IMR-90 (cell line): ENCODE data around the gene TRIO. TPM values are rescaled to one million over a fixed set of nuclear protein-coding genes. Genes with fewer than 3 reads are reported as not detected.

Experiments used
- ATAC-seq: fragments of 200-7000 bp; cut with Tn5 transposase; 2 replicates; pipeline ENCODE4 v1.9.1; 2020; ENCODE audit warnings: low read depth, mild to moderate bottlenecking, moderate library complexity
- BruUV-seq: library from RNA; stranded (reverse); fragments of 400-500 nt; replicated peaks from 2 replicates; lab custom pipeline; 2021; lab: Mats Ljungman, UMichigan
- CTCF ChIA-PET: fragments of 300-600 bp; formaldehyde crosslinking; extraction: SDS; loops from one replicate; lab custom pipeline; 2021; ENCODE audit warnings: antibody characterized with exemption; lab: Yijun Ruan, JAX
- POLR2A ChIA-PET: fragments of 300-600 bp; sonication (Branson Sonifier 250); formaldehyde crosslinking; loops from one replicate; lab custom pipeline; 2022; ENCODE audit warnings: antibody characterized with exemption; ENCODE audit not compliant: unreplicated experiment; lab: Charles Lee
- DNase-seq: peaks from one replicate; pipeline ENCODE4 v3.0.0; 2013
- H2AFZ ChIP-seq: replicated peaks from 2 replicates; pipeline ENCODE3; 2013; ENCODE audit warnings: low read length, mild to moderate bottlenecking; ENCODE audit not compliant: poor library complexity
- H2AK5ac ChIP-seq: 2 replicates; pipeline ENCODE4 v1.6.1; 2013; ENCODE audit warnings: low read depth, low read length, inconsistent platforms
- H2AK9ac ChIP-seq: replicated peaks from 2 replicates; pipeline ENCODE3; 2013; ENCODE audit warnings: mild to moderate bottlenecking, low read depth, low read length, moderate library complexity; ENCODE audit not compliant: poor library complexity
- H2BK120ac ChIP-seq: 2 replicates; pipeline ENCODE4 v1.6.1; 2013; ENCODE audit warnings: low read depth, low read length, inconsistent platforms
- H2BK15ac ChIP-seq: 3 replicates; pipeline ENCODE4 v1.6.1; 2013; ENCODE audit warnings: low read depth, low read length, inconsistent platforms
- H2BK20ac ChIP-seq: 2 replicates; pipeline ENCODE4 v1.6.1; 2013; ENCODE audit warnings: low read depth, mild to moderate bottlenecking, inconsistent platforms, low read length, moderate library complexity
- H2BK5ac ChIP-seq: 2 replicates; pipeline ENCODE4 v1.6.1; 2013; ENCODE audit warnings: mild to moderate bottlenecking, low read depth, low read length, inconsistent platforms; ENCODE audit not compliant: poor library complexity, severe bottlenecking
- H3K14ac ChIP-seq: replicated peaks from 2 replicates; pipeline ENCODE4 v1.6.1; 2013; ENCODE audit warnings: low read depth, low read length, inconsistent platforms
- H3K18ac ChIP-seq: 2 replicates; pipeline ENCODE4 v1.6.1; 2013; ENCODE audit warnings: low read depth, low read length, control low read depth
- H3K23ac ChIP-seq: 2 replicates; pipeline ENCODE4 v1.6.1; 2013; ENCODE audit warnings: low read depth, low read length, inconsistent platforms
- H3K27ac ChIP-seq: 2 replicates; pipeline ENCODE4 v1.5.1; 2013; ENCODE audit warnings: mild to moderate bottlenecking, control low read depth, low read length; ENCODE audit not compliant: insufficient read depth
- H3K27me3 ChIP-seq: 2 replicates; pipeline ENCODE4 v1.6.1; 2013; ENCODE audit warnings: low read length; ENCODE audit not compliant: control insufficient read depth, insufficient read depth
- H3K36me3 ChIP-seq: 2 replicates; pipeline ENCODE4 v1.6.1; 2013; ENCODE audit warnings: low read length, mixed read lengths; ENCODE audit not compliant: control insufficient read depth, insufficient read depth
- H3K4ac ChIP-seq: 2 replicates; pipeline ENCODE4 v1.6.1; 2013; ENCODE audit warnings: low read depth, low read length, inconsistent platforms
- H3K4me1 ChIP-seq: 2 replicates; pipeline ENCODE4 v1.6.1; 2013; ENCODE audit warnings: low read length, mixed read lengths; ENCODE audit not compliant: control insufficient read depth, insufficient read depth
- H3K4me2 ChIP-seq: 2 replicates; pipeline ENCODE4 v1.6.1; 2013; ENCODE audit warnings: low read depth, mild to moderate bottlenecking, control low read depth, low read length, moderate library complexity
- H3K4me3 ChIP-seq: 2 replicates; pipeline ENCODE4 v1.5.1; 2013; ENCODE audit warnings: low read depth, mild to moderate bottlenecking, control low read depth, low read length, moderate library complexity; ENCODE audit not compliant: insufficient read depth
- H3K56ac ChIP-seq: 2 replicates; pipeline ENCODE4 v1.6.1; 2013; ENCODE audit warnings: low read length, inconsistent platforms; ENCODE audit not compliant: insufficient read depth; ENCODE audit errors: extremely low read depth
- H3K79me1 ChIP-seq, 2 experiments: 2 replicates each; pipeline ENCODE4 v1.6.1; 2013; ENCODE audit warnings: low read length in 2 of 2, inconsistent platforms in 1 of 2, low read depth in 1 of 2
- H3K9ac ChIP-seq: 2 replicates; pipeline ENCODE4 v1.6.1; 2013; ENCODE audit warnings: low read depth, low read length, control low read depth
- H3K9me1 ChIP-seq: 2 replicates; pipeline ENCODE4 v1.6.1; 2013; ENCODE audit warnings: low read length, inconsistent platforms; ENCODE audit not compliant: insufficient read depth
- H3K9me3 ChIP-seq: 2 replicates; pipeline ENCODE4 v1.6.1; 2013; ENCODE audit warnings: low read length; ENCODE audit not compliant: control insufficient read depth, insufficient read depth
- H4K20me1 ChIP-seq: 2 replicates; pipeline ENCODE4 v1.6.1; 2013; ENCODE audit warnings: low read length, inconsistent platforms; ENCODE audit not compliant: insufficient read depth
- H4K5ac ChIP-seq: 2 replicates; pipeline ENCODE4 v1.6.1; 2013; ENCODE audit warnings: mild to moderate bottlenecking, low read depth, low read length, control low read depth
- H4K8ac ChIP-seq, 2 experiments: 2 replicates each; pipeline ENCODE4 v1.6.1; 2013; ENCODE audit warnings: low read depth in 2 of 2, low read length in 2 of 2, control low read depth in 1 of 2, inconsistent platforms in 1 of 2
- H4K91ac ChIP-seq: 2 replicates; pipeline ENCODE4 v1.6.1; 2013; ENCODE audit warnings: low read depth, low read length, inconsistent platforms; ENCODE audit not compliant: insufficient read depth
- BHLHE40 ChIP-seq: fragments of 150-350 bp; IDR thresholded peaks from 2 replicates; pipeline ENCODE4 v1.6.1; 2016; ENCODE audit warnings: mild to moderate bottlenecking, low read depth, low read length
- CEBPB ChIP-seq: IDR thresholded peaks from 2 replicates; pipeline ENCODE4 v1.6.1; 2012; ENCODE audit warnings: low read depth, low read length, improper control_type of control experiment
- CHD1 ChIP-seq: IDR thresholded peaks from 2 replicates; pipeline ENCODE4 v1.6.1; 2012; ENCODE audit warnings: low read depth, low read length, improper control_type of control experiment
- ELK1 ChIP-seq: fragments of 150-350 bp; IDR thresholded peaks from 2 replicates; pipeline ENCODE4 v1.6.1; 2016; ENCODE audit warnings: low read depth, mild to moderate bottlenecking, low read length, moderate library complexity, borderline replicate concordance
- FOS ChIP-seq: fragments of 150-350 bp; IDR thresholded peaks from 2 replicates; pipeline ENCODE4 v1.6.1; 2016; ENCODE audit warnings: low read depth, low read length
- MAFK ChIP-seq: IDR thresholded peaks from 2 replicates; pipeline ENCODE4 v1.6.1; 2012; ENCODE audit warnings: low read depth, low read length, improper control_type of control experiment
- MAZ ChIP-seq: IDR thresholded peaks from 2 replicates; pipeline ENCODE4 v1.6.1; 2012; ENCODE audit warnings: low read depth, mild to moderate bottlenecking, low read length, improper control_type of control experiment, moderate library complexity, borderline replicate concordance
- MXI1 ChIP-seq: IDR thresholded peaks from 2 replicates; pipeline ENCODE4 v1.6.1; 2012; ENCODE audit warnings: low read depth, mild to moderate bottlenecking, low read length, moderate library complexity, borderline replicate concordance
- NFE2L2 ChIP-seq: fragments of 150-350 bp; IDR thresholded peaks from 2 replicates; pipeline ENCODE4 v1.6.1; 2016; ENCODE audit warnings: low read depth, mild to moderate bottlenecking, low read length
- POLR2A ChIP-seq: IDR thresholded peaks from 2 replicates; pipeline ENCODE4 v1.6.1; 2012; ENCODE audit warnings: mild to moderate bottlenecking, low read depth, low read length
- RAD21 ChIP-seq: IDR thresholded peaks from 2 replicates; pipeline ENCODE4 v1.6.1; 2012; ENCODE audit warnings: low read length, improper control_type of control experiment
- RCOR1 ChIP-seq: IDR thresholded peaks from 2 replicates; pipeline ENCODE4 v1.6.1; 2012; ENCODE audit warnings: mild to moderate bottlenecking, low read length, improper control_type of control experiment; ENCODE audit not compliant: insufficient replicate concordance
- RFX5 ChIP-seq: IDR thresholded peaks from 2 replicates; pipeline ENCODE4 v1.8.0; 2012; ENCODE audit warnings: low read depth, mild to moderate bottlenecking, low read length, moderate library complexity
- SMC3 ChIP-seq: fragments of 150-350 bp; IDR thresholded peaks from 2 replicates; pipeline ENCODE4 v1.6.1; 2016; ENCODE audit warnings: low read depth, mild to moderate bottlenecking, antibody characterized with exemption, low read length, moderate library complexity
- USF2 ChIP-seq: fragments of 150-350 bp; IDR thresholded peaks from 2 replicates; pipeline ENCODE4 v1.6.1; 2017; ENCODE audit warnings: mild to moderate bottlenecking, antibody characterized with exemption, low read length, low read depth
- WGBS, 2 experiments: methylation state at CpG; one replicate each; pipeline versions ENCODE4 v1.1.5 to v1.1.7; 2013; ENCODE audit warnings: missing lambda C conversion rate in 2 of 2; ENCODE audit not compliant: insufficient read length in 1 of 2; ENCODE audit errors: extremely low coverage in 2 of 2; 5-methylcytosine and 5-hydroxymethylcytosine counted together
- dilution Hi-C: fragments of 300-500 bp; cut with HindIII; formaldehyde crosslinking; loops from one replicate; pipeline ENCODE4 v1.14.3; 2018; ENCODE audit warnings: low sequenced_read_pairs; ENCODE audit not compliant: unreplicated experiment
- in situ Hi-C: fragments of 300-500 bp; cut with MboI; formaldehyde crosslinking; loops from 3 replicates; pipeline ENCODE4 v1.14.3; 2019; ENCODE audit warnings: low sequenced_read_pairs, inconsistent platforms, mixed read lengths
- intact Hi-C: fragments of 100-400 bp; cut with micrococcal nuclease; formaldehyde crosslinking; loops from 2 replicates; pipeline ENCODE4 v1.10.0; 2022
- polyA plus RNA-seq, 3 experiments: library from polyadenylated mRNA; depleted of rRNA; stranded (reverse); fragments of >200 nt; gene quantifications; 2 replicates each; pipeline ENCODE4 v1.2.3, GENCODE V29; 2012; ENCODE audit warnings: low replicate concordance in 1 of 3
- total RNA-seq: library from RNA; depleted of rRNA; stranded (reverse); fragments of >200 nt; gene quantifications from 2 replicates; pipeline ENCODE4 v1.2.3, GENCODE V29; 2012
- TF ChIP-seq, protein P1 (sequence below): conservative IDR thresholded peaks from 2 replicates; pipeline ENCODE4 v1.5.1; 2012; ENCODE audit warnings: mild to moderate bottlenecking, low read depth, low read length, improper control_type of control experiment

Gene TRIO
- total and polyA plus RNA-seq, 2 of the 4 experiments (the other 2 are of a cell fraction), result 206 to 522 TPM

DNA sequence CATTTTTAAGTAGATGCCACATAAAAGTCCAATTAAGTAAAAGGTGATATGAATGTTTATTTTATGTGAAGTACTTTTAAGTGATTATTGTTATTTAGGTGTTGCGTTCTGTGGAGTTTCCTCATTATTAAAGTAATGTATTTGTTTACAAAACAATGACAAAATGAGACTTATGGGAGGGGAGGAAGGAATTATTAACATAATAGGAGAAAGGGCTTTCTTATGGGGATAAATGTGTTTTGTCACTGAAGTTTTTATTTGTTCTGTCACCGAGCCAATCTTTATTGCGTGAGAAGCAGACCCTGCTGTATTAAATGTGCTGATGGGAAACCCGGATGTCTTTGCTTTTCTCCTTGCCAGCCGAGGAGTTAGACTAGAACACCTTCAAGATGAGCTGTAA, 44.5 kb downstream of the TRIO start:
- WGBS, 2 experiments, result 100% methylated on average over 1 of the region's 5 CpGs; no CpG with 5 or more reads in 1 of the 2 experiments
- Histone ChIP-seq H3K27ac (peak overlapping the region; percentile 64), H2BK5ac (peak overlapping the region; percentile 100), H3K9ac (peak overlapping the region; percentile 35; the same call in 1 of the 2 replicates), H3K18ac (peak overlapping the region; percentile 34; the same call in 1 of the 2 replicates), H4K8ac (peak overlapping the region in 1 of 2 experiments; percentile 68; a peak in 3 of 4 replicates), H3K14ac (0 out of 2 replicates have a peak overlapping the region, but pooled peaks have one; percentile 60), H3K4me3 (no peak overlapping the region), H3K9me1 (peaks cover 28% of the 10 kb centered on the region), H4K91ac (0 out of 2 replicates have a peak overlapping the region, but pooled peaks have one; percentile 23), H3K4me2 (no peak overlapping the region), H4K20me1 (peaks cover 75% of the 10 kb centered on the region), H4K5ac (no peak overlapping the region), H2BK20ac (0 out of 2 replicates have a peak overlapping the region, but pooled peaks have one; percentile 21), H2AK9ac (no peak overlapping the region), H3K9me3 (no peaks in the 10 kb centered on the region), H2AK5ac (peak overlapping the region; percentile 25; the same call in 1 of the 2 replicates), H3K79me1 (peaks cover 0 to 24% of the 10 kb centered on the region in 2 experiments; a peak in 2 of 4 replicates), H3K56ac (peak overlapping the region; percentile 60; the same call in 1 of the 2 replicates), H3K36me3 (peaks cover 6% of the 10 kb centered on the region), H2AFZ (no peak overlapping the region), H2BK15ac (peak overlapping the region; percentile 9; the same call in 1 of the 3 replicates), H3K4ac (peak overlapping the region; percentile 64; the same call in 1 of the 2 replicates), H2BK120ac (peak overlapping the region; percentile 71), H3K4me1 (peaks cover 42% of the 10 kb centered on the region), H3K27me3 (no peaks in the 10 kb centered on the region), H3K23ac (peak overlapping the region; percentile 49)
- POLR2A ChIA-PET, result interaction anchor here (0.5 kb wide), 1 partner anchor 49 kb away, joined by 3 read pairs; no protein-coding TSS in a partner anchor
- no peak for ATAC-seq
- intact Hi-C loops, result no loop called here
- CTCF ChIA-PET, result no interaction called here
- no TSS peak for BruUV-seq
- TF ChIP-seq FOS, result no peak
- TF ChIP-seq RAD21, result no peak
- no peak for TF ChIP-seq MXI1
- no peak for TF ChIP-seq POLR2A
- TF ChIP-seq MAFK, result no peak
- no peak for TF ChIP-seq USF2
- no peak for TF ChIP-seq ELK1
- no peak for TF ChIP-seq CEBPB
- TF ChIP-seq SMC3, result no peak
- no peak for TF ChIP-seq CHD1
- TF ChIP-seq, protein P1, sequence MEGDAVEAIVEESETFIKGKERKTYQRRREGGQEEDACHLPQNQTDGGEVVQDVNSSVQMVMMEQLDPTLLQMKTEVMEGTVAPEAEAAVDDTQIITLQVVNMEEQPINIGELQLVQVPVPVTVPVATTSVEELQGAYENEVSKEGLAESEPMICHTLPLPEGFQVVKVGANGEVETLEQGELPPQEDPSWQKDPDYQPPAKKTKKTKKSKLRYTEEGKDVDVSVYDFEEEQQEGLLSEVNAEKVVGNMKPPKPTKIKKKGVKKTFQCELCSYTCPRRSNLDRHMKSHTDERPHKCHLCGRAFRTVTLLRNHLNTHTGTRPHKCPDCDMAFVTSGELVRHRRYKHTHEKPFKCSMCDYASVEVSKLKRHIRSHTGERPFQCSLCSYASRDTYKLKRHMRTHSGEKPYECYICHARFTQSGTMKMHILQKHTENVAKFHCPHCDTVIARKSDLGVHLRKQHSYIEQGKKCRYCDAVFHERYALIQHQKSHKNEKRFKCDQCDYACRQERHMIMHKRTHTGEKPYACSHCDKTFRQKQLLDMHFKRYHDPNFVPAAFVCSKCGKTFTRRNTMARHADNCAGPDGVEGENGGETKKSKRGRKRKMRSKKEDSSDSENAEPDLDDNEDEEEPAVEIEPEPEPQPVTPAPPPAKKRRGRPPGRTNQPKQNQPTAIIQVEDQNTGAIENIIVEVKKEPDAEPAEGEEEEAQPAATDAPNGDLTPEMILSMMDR, result no peak
- no peak for TF ChIP-seq RFX5
- TF ChIP-seq BHLHE40, result no peak
- TF ChIP-seq RCOR1, result no peak
- no peak for TF ChIP-seq NFE2L2
- no peak for TF ChIP-seq MAZ
- no peak for DNase-seq
- dilution Hi-C loops, result no loop called here
- in situ Hi-C loops, result no loop called here
